NT2/D1 (cell line): ENCODE data around the gene BBS9.

ENCODE experiments used
- DNase-seq: peaks from one replicate; pipeline ENCODE4 v3.0.0-alpha.2; 2011; ENCODE audit warnings: low read depth, low spot score
- H3K27me3 ChIP-seq: 2 replicates; pipeline ENCODE4 v1.6.0; 2011; ENCODE audit warnings: mild to moderate bottlenecking; ENCODE audit not compliant: insufficient read length, insufficient read depth
- H3K36me3 ChIP-seq: 2 replicates; pipeline ENCODE4 v1.6.1; 2011; ENCODE audit warnings: mild to moderate bottlenecking, low read length, mixed read lengths; ENCODE audit not compliant: insufficient read depth, insufficient read length
- H3K4me1 ChIP-seq: 2 replicates; pipeline ENCODE4 v1.5.1; 2011; ENCODE audit not compliant: insufficient read depth, insufficient read length
- H3K4me3 ChIP-seq: 2 replicates; pipeline ENCODE4 v1.5.1; 2011; ENCODE audit warnings: low read depth; ENCODE audit not compliant: insufficient read length
- H3K9ac ChIP-seq: 2 replicates; pipeline ENCODE4 v1.6.0; 2011; ENCODE audit warnings: low read depth; ENCODE audit not compliant: insufficient read length
- H3K9me3 ChIP-seq: 2 replicates; pipeline ENCODE4 v1.5.1; 2011; ENCODE audit warnings: mild to moderate bottlenecking, low read length; ENCODE audit not compliant: insufficient read depth
- SUZ12 ChIP-seq: IDR thresholded peaks from 2 replicates; pipeline ENCODE4 v1.6.1; 2011; ENCODE audit not compliant: insufficient read length, insufficient read depth; ENCODE audit errors: extremely low read depth
- YY1 ChIP-seq: IDR thresholded peaks from 2 replicates; pipeline ENCODE4 v1.6.1; 2011; ENCODE audit not compliant: insufficient read length, insufficient read depth
- ZNF274 ChIP-seq: IDR thresholded peaks from 2 replicates; pipeline ENCODE4 v1.6.1; 2011; ENCODE audit warnings: mild to moderate bottlenecking, low read depth, low read length

Gene BBS9

GRCh38 chr7:33433357-33433756 is 304.0 kb downstream of the BBS9 start:
- Histone ChIP-seq H3K9ac (no peak overlapping the region), H3K27me3 (no peaks in the 10 kb centered on the region), H3K4me1 (no peaks in the 10 kb centered on the region), H3K4me3 (no peak overlapping the region), H3K36me3 (no peaks in the 10 kb centered on the region), H3K9me3 (no peaks in the 10 kb centered on the region)
- no peak for DNase-seq
- TF ChIP-seq YY1 = no peak
- no peak for TF ChIP-seq ZNF274
- TF ChIP-seq SUZ12 = no peak

- no peaks in the 10 kb centered on the region for H3K4me1 ChIP-seq
- no peak overlapping the region for H3K4me3 ChIP-seq
- no peak for DNase-seq
- TF ChIP-seq YY1 (no peak), SUZ12 (no peak), ZNF274 (no peak)
- H3K9me3 ChIP-seq = no peaks in the 10 kb centered on the region
- no peaks in the 10 kb centered on the region for H3K36me3 ChIP-seq
- H3K9ac ChIP-seq = no peak overlapping the region
- H3K27me3 ChIP-seq = no peaks in the 10 kb centered on the region
Measured at GRCh38 chr7:33444511-33444910, 315.1 kb downstream of the BBS9 start.

- H3K9me3 ChIP-seq = no peaks in the 10 kb centered on the region
Measured at GRCh38 chr7:33446551-33446950, 317.2 kb downstream of the BBS9 start.

GRCh38 chr7:33448035-33448434 is 318.7 kb downstream of the BBS9 start:
- Histone ChIP-seq H3K27me3 (no peaks in the 10 kb centered on the region), H3K9ac (no peak overlapping the region), H3K4me3 (no peak overlapping the region), H3K9me3 (no peaks in the 10 kb centered on the region), H3K4me1 (no peaks in the 10 kb centered on the region), H3K36me3 (no peaks in the 10 kb centered on the region)
- no peak for DNase-seq
- no peak for TF ChIP-seq YY1
- TF ChIP-seq ZNF274 = no peak
- TF ChIP-seq SUZ12 = no peak

More at GRCh38 chr7:33446551-33446950, 317.2 kb downstream of the BBS9 start:
- Histone ChIP-seq H3K9ac (no peak overlapping the region), H3K27me3 (no peaks in the 10 kb centered on the region), H3K4me1 (no peaks in the 10 kb centered on the region), H3K36me3 (no peaks in the 10 kb centered on the region), H3K4me3 (no peak overlapping the region)
- no peak for DNase-seq
- TF ChIP-seq YY1 (no peak), SUZ12 (no peak), ZNF274 (no peak)

GRCh38 chr7:33449847-33450246 is 320.5 kb downstream of the BBS9 start:
- Histone ChIP-seq H3K9ac (no peak overlapping the region), H3K4me1 (no peaks in the 10 kb centered on the region), H3K9me3 (no peaks in the 10 kb centered on the region), H3K4me3 (no peak overlapping the region), H3K36me3 (no peaks in the 10 kb centered on the region), H3K27me3 (no peaks in the 10 kb centered on the region)
- TF ChIP-seq YY1 = no peak
- no peak for TF ChIP-seq SUZ12
- no peak for TF ChIP-seq ZNF274
- DNase-seq = no peak

GRCh38 chr7:33452805-33453502 is 323.6 kb downstream of the BBS9 start:
- H3K9me3 ChIP-seq = no peaks in the 10 kb centered on the region
- H3K36me3 ChIP-seq = no peaks in the 10 kb centered on the region
- no peak for DNase-seq
- no peak overlapping the region for H3K9ac ChIP-seq
- H3K4me3 ChIP-seq = no peak overlapping the region
- H3K4me1 ChIP-seq = no peaks in the 10 kb centered on the region
- no peaks in the 10 kb centered on the region for H3K27me3 ChIP-seq
- TF ChIP-seq ZNF274 (no peak), YY1 (no peak), SUZ12 (no peak)

- H3K36me3 ChIP-seq = no peaks in the 10 kb centered on the region
- H3K4me3 ChIP-seq = no peak overlapping the region
- DNase-seq = no peak
- TF ChIP-seq SUZ12 (no peak), YY1 (no peak), ZNF274 (no peak)
- H3K9ac ChIP-seq = no peak overlapping the region
- no peaks in the 10 kb centered on the region for H3K27me3 ChIP-seq
- H3K9me3 ChIP-seq = no peaks in the 10 kb centered on the region
- no peaks in the 10 kb centered on the region for H3K4me1 ChIP-seq
Measured at GRCh38 chr7:33457039-33457438, 327.7 kb downstream of the BBS9 start.
